ENCODE data around the gene POLR2J.
"Not testable (repeated sequence)": the region's sequence is repeated elsewhere in the genome, so short reads cannot be mapped to it uniquely, and the experiment has no call there.

Gene POLR2J

DNA sequence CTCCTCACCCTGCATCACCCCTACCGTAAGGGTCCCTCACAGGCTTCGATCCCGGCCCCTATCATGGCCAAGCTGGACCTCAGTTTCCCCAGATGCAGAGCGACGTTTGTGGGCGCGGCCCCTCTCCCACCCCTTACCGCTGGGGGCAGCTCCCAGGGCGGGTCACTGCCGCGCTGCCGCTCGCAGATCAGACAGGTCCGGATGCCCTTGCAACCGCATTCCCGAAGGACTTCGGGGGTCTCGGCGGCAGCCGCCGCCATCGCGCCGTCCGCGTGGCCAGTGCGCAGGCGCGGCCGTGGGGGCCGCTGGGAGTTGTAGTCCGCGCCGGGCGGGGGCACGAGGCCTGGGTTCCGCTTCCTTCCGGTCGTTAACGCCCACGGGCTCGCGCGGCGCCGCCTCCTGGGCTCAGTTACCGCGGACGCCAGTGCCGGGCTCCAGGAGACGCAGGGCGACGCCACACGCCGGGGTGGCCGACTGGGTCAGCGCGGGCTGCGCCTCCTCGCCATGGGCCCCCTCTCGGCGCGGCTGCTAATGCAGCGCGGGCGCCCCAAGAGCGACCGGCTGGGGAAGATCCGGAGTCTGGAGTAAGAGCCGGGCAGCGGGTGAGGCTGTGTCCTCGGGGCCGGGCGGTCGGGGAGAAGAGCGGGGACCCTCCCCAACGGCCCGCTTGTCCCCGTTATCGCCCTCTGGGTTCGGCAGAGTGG, 14.0 kb downstream of the POLR2J start, which contains the start of the genes ALKBH4 and LRWD1:
TSS of gene ALKBH4 (minus strand) at position 287 of the 704 bp plus-strand sequence. CDS start at position 260, 27 bp downstream.
TSS of gene LRWD1 (plus strand) at position 408 of the 704 bp plus-strand sequence. CDS start at position 505, 97 bp downstream.
- DNase-seq, result peak; percentile 86

GRCh38 chr7:102463841-102464576, 14.7 kb downstream of the POLR2J start:
- no peak for DNase-seq

- no peak for DNase-seq
These were observed 18.3 kb downstream of the POLR2J start for GRCh38 chr7:102460467-102460866.

DNA sequence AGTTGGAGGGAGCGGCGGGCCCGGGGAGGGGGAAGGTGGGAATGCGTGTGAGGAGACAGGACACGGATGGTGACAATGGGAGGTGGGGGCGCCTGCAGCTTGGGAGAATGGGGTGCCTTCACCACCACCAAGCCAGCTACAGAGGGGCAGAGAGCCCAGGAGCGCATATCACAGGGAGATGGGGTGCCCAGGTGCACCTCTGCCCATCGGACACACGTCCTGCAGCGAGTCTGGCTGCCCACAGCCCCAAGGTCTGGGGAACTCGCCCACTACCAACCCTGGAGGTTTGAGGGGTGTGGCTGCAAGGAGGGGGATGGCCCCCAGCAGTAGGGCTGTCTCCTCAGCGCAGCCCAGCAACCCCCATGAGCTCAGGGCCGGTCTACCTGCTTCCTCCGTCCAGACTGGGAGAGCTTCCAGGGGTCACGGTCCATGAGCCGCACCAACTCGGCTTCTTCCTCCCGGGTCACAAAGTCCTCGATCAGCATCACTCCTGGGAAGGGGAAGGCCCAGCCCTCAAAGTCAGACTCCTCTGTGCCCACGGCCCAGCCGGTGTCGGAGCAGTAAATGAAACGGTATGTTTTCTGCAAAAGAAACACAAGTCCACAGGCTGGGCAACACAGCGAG, 19.4 kb downstream of the POLR2J start:
- DNase-seq, result no peak

DNA sequence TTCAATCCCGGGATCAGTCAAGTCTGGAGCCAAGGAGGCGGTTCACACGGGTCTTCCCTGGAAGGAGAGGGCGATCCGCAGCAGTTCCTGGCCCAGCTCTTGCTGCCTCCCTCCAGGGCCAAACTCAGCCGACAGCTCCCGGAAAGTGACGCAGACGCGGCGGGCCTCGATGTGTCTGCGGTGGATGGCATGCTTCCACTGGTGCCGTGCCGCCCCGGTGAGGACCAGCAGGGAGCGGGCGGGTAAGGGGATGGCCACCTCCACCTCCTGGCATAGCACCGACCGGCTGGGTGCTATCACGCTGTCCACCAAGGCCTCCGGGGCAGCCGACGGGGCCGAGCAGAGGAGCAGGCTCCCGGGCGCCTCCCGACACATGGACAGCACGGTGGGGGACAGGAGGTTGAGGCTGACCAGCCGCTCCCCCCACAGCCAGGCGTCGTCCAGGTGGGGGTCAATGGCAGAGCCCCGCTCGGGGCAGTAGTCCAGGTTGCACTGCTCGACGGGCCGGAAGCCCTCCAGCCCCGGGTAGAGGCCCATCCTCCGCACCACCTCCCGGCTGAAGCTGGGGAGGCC, 21.3 kb downstream of the POLR2J start:
- DNase-seq, result no peak

DNA sequence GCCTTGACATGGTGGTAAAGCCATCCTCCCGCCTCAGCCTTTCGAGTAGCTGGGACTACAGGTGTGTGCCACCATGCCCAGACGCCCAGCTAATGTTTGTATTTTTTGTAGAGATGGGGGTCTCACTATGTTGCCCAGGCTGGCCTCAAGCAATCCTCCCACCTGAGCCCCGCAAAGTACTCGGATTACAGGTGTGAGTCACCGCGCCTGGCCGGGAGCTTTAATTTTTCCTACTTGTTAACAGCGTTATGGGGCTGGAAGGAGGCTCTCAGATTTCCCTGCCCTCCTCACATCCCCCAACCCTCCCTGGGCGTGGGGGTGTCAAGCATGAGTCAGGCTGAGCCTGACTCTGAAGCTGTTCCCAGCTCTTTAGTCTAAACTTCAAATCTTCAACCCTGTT, 22.4 kb downstream of the POLR2J start:
- DNase-seq, result peak; percentile 39

DNA sequence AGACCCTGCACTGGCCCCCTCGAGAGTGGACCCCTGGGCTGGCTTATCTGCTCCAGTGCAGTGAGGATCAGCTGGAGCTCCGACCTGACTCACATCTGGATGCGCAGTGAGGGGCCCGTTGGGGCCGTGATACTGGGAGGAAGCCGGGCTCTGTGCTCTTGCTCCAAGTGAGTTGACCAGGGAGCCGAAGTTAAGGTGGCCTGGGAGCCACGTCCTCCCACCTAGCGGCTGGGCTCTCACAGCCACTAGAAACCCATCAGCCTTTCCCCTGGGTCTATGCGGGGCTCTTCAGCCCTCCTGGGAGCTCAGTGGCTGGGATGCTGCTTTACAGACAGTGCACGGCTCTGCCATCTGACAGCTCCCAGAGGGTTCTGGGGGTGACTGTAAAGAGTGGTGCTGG, 23.1 kb downstream of the POLR2J start:
- no peak for DNase-seq

GRCh38 chr7:102454932-102455331, 23.8 kb downstream of the POLR2J start:
- DNase-seq, result not testable (repeated sequence)

DNA sequence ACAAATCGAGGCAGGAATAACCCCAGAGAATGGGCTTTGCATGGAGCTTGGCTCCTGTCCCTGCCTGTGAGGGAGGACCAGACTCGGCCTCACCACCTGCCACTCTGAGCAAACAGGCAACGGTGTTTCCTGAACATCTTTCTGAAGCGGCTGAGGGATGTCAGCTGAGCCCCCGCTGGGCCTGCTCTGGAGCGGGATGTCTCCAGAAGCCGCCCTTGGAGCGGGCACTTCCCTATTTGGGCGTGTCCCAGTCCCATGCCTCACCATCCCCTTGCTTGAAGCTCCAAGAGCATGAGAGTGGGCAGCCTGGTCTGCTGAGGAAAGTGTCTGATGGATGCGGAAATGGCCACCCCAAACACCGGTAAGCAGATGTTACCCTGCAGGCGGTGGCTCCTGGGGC, 24.3 kb downstream of the POLR2J start:
- DNase-seq, result peak; percentile 70

GRCh38 chr7:102453319-102453718, 25.4 kb downstream of the POLR2J start:
- no peak for DNase-seq

GRCh38 chr7:102452451-102452850, 26.3 kb downstream of the POLR2J start:
- DNase-seq, result no peak

DNA sequence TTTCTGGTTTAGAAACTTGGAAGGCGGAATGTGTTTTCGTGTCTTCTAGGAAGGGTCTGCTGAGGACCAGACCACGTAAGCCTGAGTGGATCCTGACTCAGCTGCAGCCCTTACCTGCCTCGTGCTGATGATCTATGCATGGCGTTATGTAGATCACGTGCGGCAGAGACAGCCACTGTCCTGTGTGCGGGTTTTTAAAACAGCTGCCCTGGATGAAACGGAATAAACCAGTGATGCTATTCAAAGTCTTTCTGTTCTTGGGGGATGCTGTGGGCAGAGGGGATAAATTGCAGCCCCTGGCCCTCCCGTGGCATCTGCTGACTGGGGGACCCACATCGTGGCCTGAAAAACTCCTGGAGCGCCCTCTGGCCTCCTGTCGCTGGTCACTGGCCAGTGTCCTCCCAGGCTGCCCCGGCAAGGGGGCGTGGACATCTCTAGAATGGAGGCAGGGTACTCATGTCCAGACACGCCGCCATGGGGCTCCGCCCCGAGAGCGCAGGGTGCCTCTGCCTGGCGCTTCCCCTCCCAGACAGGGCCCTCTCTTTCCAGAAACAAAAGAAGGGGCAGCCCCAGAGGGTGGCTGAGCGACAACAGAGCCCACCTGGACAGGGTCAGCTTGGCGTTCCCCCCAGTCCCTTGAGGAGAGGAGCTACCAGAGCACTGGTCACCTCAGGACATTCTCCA, 27.2 kb downstream of the POLR2J start:
- DNase-seq, result peak; percentile 59

DNA sequence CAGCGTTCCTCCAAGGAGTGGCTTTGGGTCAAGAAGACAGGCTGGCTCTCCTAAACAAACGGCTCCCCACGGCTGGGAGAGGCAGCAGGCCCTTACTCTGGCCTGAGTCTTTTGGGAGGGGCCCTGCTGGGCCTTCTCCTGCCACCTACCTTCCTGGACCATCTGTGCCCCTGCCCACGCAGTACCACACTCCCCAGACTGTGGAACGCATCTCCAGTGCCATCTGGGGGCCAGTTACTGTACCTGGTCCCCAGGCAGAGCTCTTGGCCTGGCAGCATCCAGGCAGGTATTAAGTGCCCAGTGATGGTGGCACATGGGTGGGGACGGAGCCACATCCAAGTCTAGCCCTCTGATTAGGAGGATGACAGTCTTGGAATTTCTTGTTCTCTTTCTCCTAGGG, 28.5 kb downstream of the POLR2J start:
- peak; percentile 6 for DNase-seq

DNA sequence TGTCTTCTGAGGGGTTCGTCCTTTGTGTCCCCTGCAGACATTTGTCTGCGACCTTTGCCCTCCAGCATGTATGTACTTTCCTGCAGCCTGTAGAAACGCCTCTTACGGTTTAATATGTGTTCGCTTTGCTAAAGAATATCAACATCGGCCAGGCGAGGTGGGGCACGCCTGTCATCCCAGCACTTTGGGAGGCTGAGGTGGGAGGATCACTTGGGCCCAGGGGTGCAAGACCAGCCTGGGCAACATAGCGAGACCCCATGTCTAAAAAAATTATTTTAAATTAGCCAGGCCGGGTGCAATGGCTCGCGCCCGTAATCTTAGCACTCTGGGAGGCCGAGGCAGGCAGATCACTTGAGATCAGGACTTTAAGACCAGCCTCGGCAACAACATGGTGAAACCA, 29.6 kb downstream of the POLR2J start:
- DNase-seq, result no peak

GRCh38 chr7:102447311-102447710, 31.4 kb downstream of the POLR2J start:
- no peak for DNase-seq

- DNase-seq, result no peak
These were observed 32.1 kb downstream of the POLR2J start for GRCh38 chr7:102446387-102447156.

GRCh38 chr7:102445674-102446071, 33.0 kb downstream of the POLR2J start:
- DNase-seq, result no peak

- DNase-seq, result no peak
These were observed 33.6 kb downstream of the POLR2J start for GRCh38 chr7:102444961-102445673.

DNA sequence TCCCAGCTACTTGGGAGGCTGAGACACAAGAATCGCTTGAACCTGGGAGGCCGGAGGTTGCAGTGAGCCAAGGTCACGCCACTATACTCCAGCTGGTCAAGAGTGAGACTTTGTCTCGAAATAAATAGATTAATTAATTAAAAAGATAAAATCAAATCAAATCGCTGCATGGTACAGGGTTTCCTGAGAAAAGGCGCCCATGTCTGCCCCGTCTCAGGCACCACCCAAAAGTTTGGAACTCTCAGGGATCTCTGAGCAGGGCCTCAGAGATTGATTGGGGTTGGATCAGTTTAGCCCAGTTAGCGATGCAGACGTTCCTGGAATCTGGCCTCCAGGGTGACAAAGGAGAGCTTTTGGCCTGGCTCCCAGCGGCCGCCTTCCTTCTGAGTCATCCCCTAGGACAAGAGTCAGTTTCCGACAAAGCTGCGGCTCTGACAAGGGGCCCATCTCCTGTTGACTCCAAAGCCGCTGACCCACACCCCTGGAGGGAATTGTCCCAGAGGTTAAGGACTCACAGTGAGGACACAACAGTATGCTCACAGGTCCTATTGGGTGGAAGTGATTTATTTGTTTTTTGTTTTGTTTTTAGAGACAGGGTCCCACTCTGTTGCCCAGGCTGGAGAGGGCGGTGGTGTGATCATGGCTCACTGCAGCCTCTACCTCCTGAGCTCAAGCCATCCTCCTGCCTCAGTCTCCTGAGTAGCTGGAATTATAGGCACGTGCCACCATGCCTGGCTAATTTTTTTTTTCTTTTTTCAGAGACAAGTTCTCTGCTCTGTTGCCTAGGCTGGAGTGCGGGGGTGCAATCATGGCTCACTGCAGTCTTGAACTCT, 38.5 kb downstream of the POLR2J start:
- DNase-seq, result no peak

GRCh38 chr7:102436118-102436517, 42.6 kb downstream of the POLR2J start:
- DNase-seq, result no peak

All from NCI-H2171 treated with DMSO at 0.1 percent for 48 hours (cell line).